Subcutaneous abdominal adipose tissue (tissue), 5 donors: ENCODE data around the gene TJP1.
"Not testable (repeated sequence)": the region's sequence is repeated elsewhere in the genome, so short reads cannot be mapped to it uniquely, and the experiment has no call there.

Source experiments
- H3K27ac ChIP-seq: one replicate; pipeline ENCODE4 v1.7.0; 2013; ENCODE audit warnings: low read depth, mild to moderate bottlenecking, inconsistent platforms, low read length, moderate library complexity
- H3K27me3 ChIP-seq, 5 donors: one replicate each; pipeline ENCODE4 v1.7.0; 2013; ENCODE audit warnings: low read length in 5 of 5, inconsistent platforms in 1 of 5; ENCODE audit not compliant: control insufficient read depth in 5 of 5, insufficient read depth in 4 of 5
- H3K36me3 ChIP-seq, 5 donors: one replicate each; pipeline ENCODE4 v1.7.0; 2013; ENCODE audit warnings: low read length in 5 of 5; ENCODE audit not compliant: control insufficient read depth in 5 of 5, insufficient read depth in 5 of 5
- H3K4me1 ChIP-seq, 5 donors: one replicate each; pipeline ENCODE4 v1.7.0; 2013; ENCODE audit warnings: low read length in 5 of 5, mild to moderate bottlenecking in 3 of 5, moderate library complexity in 1 of 5; ENCODE audit not compliant: control insufficient read depth in 5 of 5, insufficient read depth in 5 of 5
- H3K4me3 ChIP-seq, 5 donors: one replicate each; pipeline ENCODE4 v1.7.0; 2013; ENCODE audit warnings: low read length in 5 of 5, low read depth in 1 of 5
- H3K9ac ChIP-seq, 5 donors: one replicate each; pipeline ENCODE4 v1.7.0; 2013; ENCODE audit warnings: low read length in 5 of 5, mild to moderate bottlenecking in 4 of 5, moderate library complexity in 3 of 5
- H3K9me3 ChIP-seq, 5 donors: one replicate each; pipeline ENCODE4 v1.7.0; 2013; ENCODE audit warnings: low read length in 5 of 5; ENCODE audit not compliant: control insufficient read depth in 5 of 5
- donor health status: healthy.
- donor health status: healthy.
- donor health status: healthy.
- donor health status: healthy.
- donor health status: healthy.

The TJP1 gene

GRCh38 chr15:29749365-29750086 is 72.7 kb downstream of the TJP1 start:
- peaks cover 0 to 6% (median 0%) of the 10 kb centered on the region in 5 donors for H3K36me3 ChIP-seq

GRCh38 chr15:29747837-29748417 is 74.3 kb downstream of the TJP1 start:
- H3K4me3 ChIP-seq = no peak overlapping the region
- no peak overlapping the region for H3K9ac ChIP-seq
- no peaks in the 10 kb centered on the region for H3K36me3 ChIP-seq
- H3K9me3 ChIP-seq = no peaks in the 10 kb centered on the region
- H3K27me3 ChIP-seq = no peaks in the 10 kb centered on the region
- H3K4me1 ChIP-seq = peaks cover 0 to 7% (median 6%) of the 10 kb centered on the region in 5 donors
- H3K27ac ChIP-seq = no peak overlapping the region

More at GRCh38 chr15:29749365-29750086, 72.7 kb downstream of the TJP1 start:
- no peak overlapping the region for H3K27ac ChIP-seq
- H3K9me3 ChIP-seq = no peaks in the 10 kb centered on the region
- no peaks in the 10 kb centered on the region for H3K27me3 ChIP-seq
- no peak overlapping the region for H3K4me3 ChIP-seq
- no peak overlapping the region for H3K9ac ChIP-seq
- peaks cover 0 to 7% (median 6%) of the 10 kb centered on the region in 5 donors for H3K4me1 ChIP-seq

- no peak overlapping the region for H3K9ac ChIP-seq
- peaks cover 8 to 29% (median 19%) of the 10 kb centered on the region in 5 donors for H3K36me3 ChIP-seq
- no peak overlapping the region for H3K4me3 ChIP-seq
- no peak overlapping the region for H3K27ac ChIP-seq
- no peaks in the 10 kb centered on the region for H3K27me3 ChIP-seq
- no peaks in the 10 kb centered on the region for H3K4me1 ChIP-seq
- no peaks in the 10 kb centered on the region for H3K9me3 ChIP-seq
These were observed 78.8 kb downstream of the TJP1 start for GRCh38 chr15:29743475-29743874.

- Histone ChIP-seq H3K9ac (no peak overlapping the region), H3K27ac (no peak overlapping the region), H3K9me3 (no peaks in the 10 kb centered on the region), H3K27me3 (no peaks in the 10 kb centered on the region), H3K36me3 (peaks cover 25 to 45% (median 34%) of the 10 kb centered on the region in 5 donors), H3K4me1 (peaks cover 0 to 4% (median 0%) of the 10 kb centered on the region in 5 donors), H3K4me3 (no peak overlapping the region)
These were observed 81.5 kb downstream of the TJP1 start for GRCh38 chr15:29740692-29741311.

- H3K36me3 ChIP-seq = peaks cover 45 to 63% (median 55%) of the 10 kb centered on the region in 5 donors
- no peak overlapping the region for H3K27ac ChIP-seq
- no peak overlapping the region for H3K9ac ChIP-seq
- H3K4me3 ChIP-seq = no peak overlapping the region
- no peaks in the 10 kb centered on the region for H3K9me3 ChIP-seq
- H3K4me1 ChIP-seq = peaks cover 0 to 4% (median 0%) of the 10 kb centered on the region in 5 donors
- no peaks in the 10 kb centered on the region for H3K27me3 ChIP-seq
These were observed 85.6 kb downstream of the TJP1 start for GRCh38 chr15:29736744-29737020.

- Histone ChIP-seq H3K27ac (no peak overlapping the region), H3K4me1 (peaks cover 0 to 4% (median 0%) of the 10 kb centered on the region in 5 donors), H3K4me3 (no peak overlapping the region), H3K27me3 (no peaks in the 10 kb centered on the region), H3K36me3 (peaks cover 43 to 59% (median 52%) of the 10 kb centered on the region in 5 donors), H3K9me3 (no peaks in the 10 kb centered on the region), H3K9ac (no peak overlapping the region)
These were observed 86.1 kb downstream of the TJP1 start for GRCh38 chr15:29736012-29736743.

GRCh38 chr15:29734917-29735572 is 87.2 kb downstream of the TJP1 start:
- Histone ChIP-seq H3K9ac (no peak overlapping the region), H3K27me3 (no peaks in the 10 kb centered on the region), H3K36me3 (peaks cover 41 to 57% (median 48%) of the 10 kb centered on the region in 5 donors), H3K9me3 (no peaks in the 10 kb centered on the region), H3K4me3 (no peak overlapping the region), H3K4me1 (peaks cover 0 to 4% (median 0%) of the 10 kb centered on the region in 5 donors), H3K27ac (no peak overlapping the region)

GRCh38 chr15:29731865-29732264 is 90.4 kb downstream of the TJP1 start:
- H3K27ac ChIP-seq = no peak overlapping the region
- H3K4me3 ChIP-seq = no peak overlapping the region
- H3K9ac ChIP-seq = no peak overlapping the region
- no peaks in the 10 kb centered on the region for H3K9me3 ChIP-seq
- peaks cover 0 to 3% (median 0%) of the 10 kb centered on the region in 5 donors for H3K4me1 ChIP-seq
- peaks cover 37 to 63% (median 48%) of the 10 kb centered on the region in 5 donors for H3K36me3 ChIP-seq
- no peaks in the 10 kb centered on the region for H3K27me3 ChIP-seq

GRCh38 chr15:29730471-29730870 is 91.8 kb downstream of the TJP1 start:
- H3K27me3 ChIP-seq, H3K27ac ChIP-seq, H3K9ac ChIP-seq, H3K9me3 ChIP-seq, H3K4me1 ChIP-seq, H3K4me3 ChIP-seq: not testable (repeated sequence)
- H3K36me3 ChIP-seq = peaks cover 40 to 62% (median 50%) of the 10 kb centered on the region in 5 donors
